Fibroblast of the conjunctiva (primary cell): ENCODE measurements around the gene ZNF691.
"Not testable (repeated sequence)": the region's sequence is repeated elsewhere in the genome, so short reads cannot be mapped to it uniquely, and the experiment has no call there.

Experiments
- DNase-seq: peaks from one replicate; pipeline ENCODE4 v3.0.0-alpha.2; 2010; ENCODE audit warnings: low read depth

ZNF691 gene

GRCh38 chr1:42832641-42833240, 13.7 kb upstream of the ZNF691 start:
- no peak for DNase-seq

GRCh38 chr1:42833981-42834380, 12.4 kb upstream of the ZNF691 start:
- no peak for DNase-seq

DNA sequence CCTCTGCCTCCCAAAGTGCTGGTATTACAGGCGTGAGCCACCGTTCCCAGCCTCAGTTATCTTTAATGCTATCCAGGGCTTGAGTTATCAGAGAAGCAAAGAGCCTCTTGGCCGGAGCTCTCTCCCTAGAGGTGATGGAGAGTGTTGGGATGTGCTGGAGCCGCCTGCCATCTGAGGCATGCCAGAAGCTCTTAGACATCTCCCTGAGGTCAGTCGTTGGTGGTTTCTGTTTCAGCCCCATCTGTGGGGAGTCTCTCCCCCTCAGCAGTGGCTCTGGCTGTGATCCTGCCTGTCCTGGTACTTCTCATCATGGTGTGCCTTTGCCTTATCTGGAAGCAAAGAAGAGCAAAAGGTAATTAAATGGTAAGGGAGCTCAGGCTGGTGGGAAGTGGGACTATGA, 11.6 kb upstream of the ZNF691 start:
- no peak for DNase-seq

DNA sequence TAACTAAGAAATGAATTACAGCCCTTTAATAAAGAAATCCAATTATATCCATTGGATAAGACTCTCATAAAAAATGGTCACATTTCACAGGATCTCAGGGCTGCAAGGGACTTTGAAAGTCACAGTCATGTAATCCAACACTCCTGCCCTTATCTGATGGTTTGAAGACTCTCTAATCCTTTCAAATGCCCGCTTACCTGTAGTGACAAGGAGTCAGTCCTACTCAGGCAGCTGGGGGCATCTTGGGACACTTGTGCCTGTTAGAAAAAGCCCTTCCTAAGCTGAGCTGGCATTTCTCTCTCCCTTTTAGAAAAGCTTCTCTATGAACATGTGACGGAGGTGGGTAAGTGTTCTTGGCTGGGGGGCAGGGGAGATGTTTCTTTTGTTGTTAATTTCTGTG, 11.0 kb upstream of the ZNF691 start:
- no peak for DNase-seq

- DNase-seq = no peak
Observed at GRCh38 chr1:42837709-42838108, 8.7 kb upstream of the ZNF691 start.

DNA sequence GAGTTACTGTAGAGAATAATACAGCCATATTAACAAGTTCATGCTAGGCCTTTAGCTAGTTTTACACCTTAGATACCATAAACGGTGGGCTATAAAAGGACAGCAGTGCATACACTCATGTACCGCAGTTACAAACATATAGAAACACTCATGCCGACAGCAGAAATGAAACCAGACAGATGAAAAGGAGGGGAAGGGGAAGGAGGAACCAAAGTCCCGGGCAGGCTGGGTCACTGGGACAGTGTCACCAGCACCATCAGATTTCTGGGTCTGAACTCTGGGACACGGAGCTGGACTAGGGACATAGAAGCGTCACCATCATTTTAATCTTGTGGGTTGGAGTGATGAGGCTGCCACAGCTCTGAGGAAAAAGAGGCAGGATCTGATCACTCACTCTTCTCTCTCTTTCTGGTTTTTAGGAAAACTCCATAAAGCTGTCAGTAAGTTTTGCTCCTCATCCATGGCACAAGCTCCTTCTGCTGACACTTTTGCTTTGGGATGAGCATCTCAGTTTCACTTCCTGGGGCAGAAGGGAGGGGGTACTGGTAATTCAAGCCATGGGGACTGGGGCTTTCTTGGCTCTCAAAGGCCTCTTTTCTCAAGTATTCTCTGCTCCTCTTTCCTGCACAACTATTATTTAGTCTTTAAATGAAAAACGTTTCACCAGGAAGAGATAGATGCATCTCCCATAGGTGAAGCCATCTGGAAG, 7.8 kb upstream of the ZNF691 start:
- no peak for DNase-seq

- DNase-seq = no peak
Observed at GRCh38 chr1:42841010-42841409, 5.4 kb upstream of the ZNF691 start.

DNA sequence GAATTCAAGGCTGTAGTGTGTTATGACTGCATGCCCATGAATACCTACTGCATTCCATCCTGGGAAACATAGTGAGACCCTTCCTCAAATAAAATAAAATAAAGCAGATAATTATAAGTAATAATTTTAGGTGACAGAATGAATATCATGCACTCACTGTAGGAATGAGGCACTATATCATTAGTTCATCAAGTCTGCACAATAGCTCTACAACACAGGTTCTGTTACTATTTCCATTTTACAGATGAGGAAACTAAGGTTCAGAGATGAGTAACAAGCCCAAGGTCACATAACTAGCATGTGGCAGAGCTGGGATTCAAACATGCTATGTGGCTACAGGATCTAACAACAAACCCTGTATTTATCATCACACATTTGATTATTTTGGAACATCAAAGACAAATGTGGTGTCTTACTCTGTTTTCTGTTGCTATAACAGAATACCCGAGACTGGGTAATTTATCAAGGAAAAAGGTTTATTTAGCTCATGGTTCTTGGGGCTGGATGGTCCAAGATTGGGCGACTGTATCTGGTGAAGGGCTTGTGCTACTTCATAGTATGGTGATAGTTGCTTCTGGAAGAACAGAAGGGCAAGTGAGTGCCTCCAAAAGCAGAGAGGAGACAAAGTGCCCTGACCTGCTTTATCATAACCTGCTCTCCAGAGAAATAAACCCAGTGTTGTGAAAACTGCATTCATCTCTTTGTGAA, 4.8 kb upstream of the ZNF691 start:
- DNase-seq = no peak

DNA sequence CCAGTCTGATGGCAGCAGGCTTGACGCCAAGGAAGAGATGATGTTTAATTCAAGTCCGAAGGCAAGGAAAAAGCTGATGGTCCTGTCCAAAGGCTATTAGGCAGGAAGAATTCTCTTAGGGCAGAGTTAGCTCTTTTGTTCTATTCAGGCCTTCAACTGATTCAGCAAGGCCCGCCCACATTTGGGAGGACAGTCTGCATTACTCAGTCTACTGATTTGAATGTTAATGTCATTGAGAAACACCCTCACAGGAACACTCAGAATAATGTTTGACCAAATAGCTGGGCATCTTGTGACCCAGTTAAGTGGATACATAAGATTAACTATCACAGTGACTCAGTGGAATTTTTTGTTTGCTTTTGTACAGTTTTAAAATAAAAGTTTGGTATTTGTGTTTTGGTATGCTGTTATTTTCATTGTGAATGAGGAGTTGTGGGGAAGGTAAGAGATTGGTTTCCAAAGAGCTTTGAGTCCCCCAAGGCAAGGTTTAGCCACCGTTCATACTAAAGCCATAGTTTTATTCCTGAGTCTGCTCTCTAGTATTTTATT, 1.7 kb upstream of the ZNF691 start:
- DNase-seq = no peak

GRCh38 chr1:42845193-42845592, 1.2 kb upstream of the ZNF691 start:
- DNase-seq = no peak

DNA sequence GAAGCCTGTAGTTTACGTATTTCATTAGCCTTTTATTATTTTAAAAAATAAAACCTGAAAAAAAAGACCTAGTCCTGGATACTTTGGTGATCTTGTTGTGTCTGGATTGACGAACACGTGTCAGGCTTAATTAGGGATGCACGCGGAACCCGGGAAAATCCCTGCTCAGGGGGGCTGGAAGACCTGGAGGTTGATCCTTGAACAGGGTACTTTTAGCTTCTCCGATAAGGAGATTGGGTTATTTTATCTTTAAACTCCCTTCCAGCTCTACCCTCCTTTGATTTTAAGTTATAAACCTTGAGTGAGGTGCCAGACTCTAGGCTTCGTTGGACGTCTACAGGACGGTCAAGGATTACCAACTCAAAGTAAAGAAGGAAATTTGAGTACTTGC, 552 bp upstream of the ZNF691 start:
- DNase-seq = no peak

DNA sequence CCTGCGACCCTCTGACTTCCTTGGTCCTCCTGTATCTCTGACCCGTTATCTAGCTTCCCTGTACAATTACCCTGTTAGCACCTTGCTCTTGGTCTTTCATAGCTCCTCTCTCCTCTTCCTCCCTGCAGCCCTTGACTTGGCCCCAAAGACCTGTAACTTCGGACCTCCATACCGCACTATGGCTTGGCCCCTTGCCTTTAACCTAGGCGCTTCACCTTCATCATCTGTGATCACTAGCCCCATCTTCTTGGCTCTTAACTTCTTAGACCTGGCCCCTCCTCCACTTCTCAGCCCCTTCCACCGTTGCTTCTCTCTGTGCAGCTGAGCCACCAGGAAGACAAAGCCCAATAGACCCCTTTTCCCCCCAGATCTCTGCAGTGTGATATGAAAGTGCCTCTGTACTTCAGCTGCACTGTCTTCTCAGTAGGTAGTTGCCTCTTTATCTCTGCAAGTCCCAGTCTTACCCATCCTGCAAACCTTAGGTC, 740 bp downstream of the ZNF691 start:
- no peak for DNase-seq

DNA sequence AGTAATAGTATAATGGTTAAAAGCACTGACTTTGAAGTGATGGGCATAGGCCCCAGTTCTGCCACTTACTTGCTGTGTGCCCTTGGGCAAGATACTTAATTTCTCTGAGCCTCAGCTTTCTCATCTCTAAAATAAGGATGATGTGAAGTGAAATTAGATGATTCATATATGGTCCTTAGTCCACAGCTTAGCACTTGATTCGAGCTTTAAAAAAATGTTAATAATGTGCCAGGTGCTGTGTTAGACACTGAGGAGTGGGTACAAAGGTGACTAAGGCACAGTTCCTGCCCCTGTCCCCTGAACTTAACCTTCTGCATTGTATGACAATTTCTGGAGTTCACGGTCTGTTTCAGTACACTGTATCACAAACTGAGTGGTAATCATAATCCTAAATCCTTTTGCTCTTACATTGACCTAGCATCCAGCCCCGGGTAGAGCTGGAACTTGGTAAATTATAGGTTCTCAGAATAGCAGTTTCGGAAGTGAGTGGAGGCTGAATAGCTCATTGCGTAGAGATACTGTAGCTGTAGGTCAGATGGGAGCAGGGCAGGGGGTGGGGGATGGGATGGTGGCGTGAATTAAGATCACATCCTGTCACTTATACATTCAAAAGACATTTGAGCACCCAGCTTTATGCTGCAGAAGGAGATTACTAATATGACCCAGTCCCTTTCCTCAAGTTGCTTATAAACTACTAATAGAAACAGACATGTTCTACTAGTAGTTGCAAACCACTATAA, 1.5 kb downstream of the ZNF691 start:
- DNase-seq = no peak

DNA sequence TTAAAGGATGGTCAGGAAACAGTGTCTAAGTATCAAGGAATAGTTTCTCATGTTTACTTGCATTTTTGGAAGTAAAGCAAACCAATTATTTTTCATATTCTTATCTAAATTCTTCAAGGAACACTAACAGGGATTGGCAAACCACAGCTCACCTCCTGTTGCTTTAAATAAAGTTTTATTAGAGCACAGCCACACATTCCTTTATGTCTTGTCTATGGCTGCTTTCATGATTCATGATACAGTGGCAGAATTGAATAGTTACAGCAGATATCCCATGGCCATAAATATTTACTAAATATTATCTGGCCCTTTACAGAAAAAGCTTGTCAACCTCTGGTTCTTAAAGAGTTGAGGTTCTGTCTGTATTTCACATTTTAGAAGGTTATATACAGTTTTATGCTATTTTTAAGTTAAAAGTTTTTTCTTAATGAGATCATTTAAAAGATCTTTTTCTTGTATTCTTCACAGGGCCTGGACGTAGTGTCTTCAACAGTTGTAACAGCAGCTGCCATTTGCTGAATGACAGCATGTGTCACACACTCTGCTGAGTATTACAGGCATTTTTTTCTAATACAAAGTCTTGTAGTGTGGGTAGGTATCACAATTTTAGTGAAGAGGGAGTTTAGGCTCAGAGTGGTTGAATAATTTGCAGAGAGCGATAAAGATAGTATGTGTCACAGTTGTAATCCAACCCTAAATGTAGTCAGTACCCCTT, 2.6 kb downstream of the ZNF691 start:
- DNase-seq = no peak

GRCh38 chr1:42849944-42850343, 3.5 kb downstream of the ZNF691 start:
- no peak for DNase-seq

DNA sequence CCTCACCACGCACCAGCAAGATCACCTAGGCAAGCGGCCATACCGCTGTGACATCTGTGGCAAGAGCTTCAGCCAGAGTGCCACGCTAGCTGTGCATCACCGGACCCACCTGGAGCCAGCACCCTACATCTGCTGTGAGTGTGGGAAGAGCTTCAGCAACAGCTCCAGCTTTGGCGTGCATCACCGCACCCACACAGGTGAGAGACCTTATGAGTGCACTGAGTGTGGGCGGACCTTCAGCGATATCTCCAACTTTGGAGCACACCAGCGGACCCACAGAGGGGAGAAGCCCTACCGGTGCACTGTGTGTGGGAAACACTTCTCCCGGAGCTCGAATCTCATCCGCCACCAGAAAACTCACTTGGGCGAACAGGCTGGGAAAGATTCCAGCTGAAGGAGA, 5.0 kb downstream of the ZNF691 start:
- DNase-seq = no peak

- no peak for DNase-seq
Observed at GRCh38 chr1:42851960-42852607, 5.7 kb downstream of the ZNF691 start.

- no peak for DNase-seq
Observed at GRCh38 chr1:42852608-42852980, 6.2 kb downstream of the ZNF691 start.

GRCh38 chr1:42853116-42853884, 6.9 kb downstream of the ZNF691 start:
- no peak for DNase-seq

DNA sequence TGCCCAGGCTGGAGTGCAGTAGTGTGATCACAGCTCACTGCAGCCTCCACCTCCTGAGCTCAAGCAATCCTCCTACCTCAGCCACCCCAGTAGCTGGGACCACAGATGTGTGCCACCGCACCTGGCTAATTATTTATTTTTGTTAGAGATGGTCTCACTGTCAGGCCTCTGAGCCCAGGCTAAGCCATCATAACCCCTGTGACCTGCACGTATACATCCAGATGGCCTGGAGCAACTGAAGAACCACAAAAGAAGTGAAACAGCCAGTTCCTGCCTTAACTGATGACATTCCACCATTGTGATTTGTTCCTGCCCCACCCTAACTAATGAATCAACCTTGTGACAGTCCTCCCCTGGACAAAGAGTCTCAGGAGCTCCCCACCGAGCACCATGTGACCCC, 10.1 kb downstream of the ZNF691 start:
- not testable (repeated sequence) for DNase-seq
